PC-3 (cell line): ENCODE results near the gene CCDC192. TPM values are rescaled to one million over a fixed set of nuclear protein-coding genes. Genes with fewer than 3 reads are reported as not detected.

Experiments used
- ATAC-seq: fragments of 200-7000 bp; cut with Tn5 transposase; 2 replicates; pipeline ENCODE4 v1.9.1; 2020; ENCODE audit warnings: mild to moderate bottlenecking, moderate library complexity
- BruUV-seq: library from RNA; stranded (reverse); fragments of 400-500 nt; replicated peaks from 2 replicates; lab custom pipeline; 2021; lab: Mats Ljungman, UMichigan
- CTCF ChIA-PET: fragments of 300-600 bp; sonication (Branson Sonifier 250); formaldehyde crosslinking; loops from one replicate; lab custom pipeline; 2022; ENCODE audit warnings: antibody characterized with exemption; lab: Charles Lee
- POLR2A ChIA-PET: fragments of 300-600 bp; sonication (Branson Sonifier 250); formaldehyde crosslinking; loops from one replicate; lab custom pipeline; 2022; ENCODE audit warnings: antibody characterized with exemption; ENCODE audit not compliant: unreplicated experiment; lab: Charles Lee
- DNase-seq: peaks from one replicate; pipeline ENCODE4 v3.0.0-alpha.2; 2015
- H2AFZ ChIP-seq: fragments of 300-600 bp; sonication (generic); 2 replicates; pipeline ENCODE4 v1.6.0; 2016; ENCODE audit warnings: antibody characterized with exemption, low read length
- H3F3A ChIP-seq: fragments of 300-600 bp; sonication (generic); one replicate; pipeline ENCODE4 v1.6.0; 2017; ENCODE audit warnings: antibody characterized with exemption, low read length, control low read depth, mild to moderate bottlenecking; ENCODE audit not compliant: unreplicated experiment
- H3K27ac ChIP-seq: fragments of 300-600 bp; sonication (generic); 2 replicates; pipeline ENCODE4 v1.5.1; 2016; ENCODE audit warnings: mild to moderate bottlenecking, low read length
- H3K27me3 ChIP-seq: fragments of 300-600 bp; sonication (generic); 2 replicates; pipeline ENCODE4 v1.6.1; 2016; ENCODE audit warnings: low read length, mixed read lengths
- H3K36me3 ChIP-seq: fragments of 300-600 bp; sonication (generic); 2 replicates; pipeline ENCODE4 v1.6.1; 2016; ENCODE audit warnings: low read depth, mixed run types, low read length, mixed read lengths
- H3K4me1 ChIP-seq: fragments of 300-600 bp; sonication (generic); 2 replicates; pipeline ENCODE4 v1.5.1; 2016; ENCODE audit warnings: low read length; ENCODE audit not compliant: insufficient read depth
- H3K4me2 ChIP-seq: fragments of 300-600 bp; sonication (generic); 2 replicates; pipeline ENCODE4 v1.6.0; 2016; ENCODE audit warnings: low read length
- H3K4me3 ChIP-seq: fragments of 300-600 bp; sonication (generic); 2 replicates; pipeline ENCODE4 v1.5.1; 2016; ENCODE audit warnings: mild to moderate bottlenecking, low read length, mixed read lengths
- H3K79me2 ChIP-seq: fragments of 300-600 bp; sonication (generic); 2 replicates; pipeline ENCODE4 v1.6.1; 2017; ENCODE audit warnings: low read length, mixed read lengths
- H3K9ac ChIP-seq: fragments of 300-600 bp; sonication (generic); 2 replicates; pipeline ENCODE4 v1.6.0; 2016; ENCODE audit warnings: mild to moderate bottlenecking, low read length
- H3K9me2 ChIP-seq: fragments of 300-600 bp; sonication (generic); replicated peaks from 2 replicates; pipeline ENCODE4 v1.6.1; 2016; ENCODE audit warnings: mixed run types, low read length, mixed read lengths
- H3K9me3 ChIP-seq: fragments of 300-600 bp; sonication (generic); 2 replicates; pipeline ENCODE4 v1.6.1; 2016; ENCODE audit warnings: low read length, mixed read lengths
- H4K20me1 ChIP-seq: fragments of 300-600 bp; sonication (generic); 2 replicates; pipeline ENCODE4 v1.6.1; 2016; ENCODE audit warnings: low read length, mixed read lengths
- EZH2 ChIP-seq: fragments of 300-600 bp; sonication (generic); IDR thresholded peaks from one replicate; pipeline ENCODE4 v1.6.1; 2017; ENCODE audit warnings: antibody characterized with exemption, mild to moderate bottlenecking, low read length; ENCODE audit not compliant: unreplicated experiment
- EZH2phosphoT487 ChIP-seq: fragments of 300-600 bp; sonication (generic); IDR thresholded peaks from 2 replicates; pipeline ENCODE4 v1.6.1; 2018; ENCODE audit warnings: mild to moderate bottlenecking, antibody characterized with exemption, low read length, borderline replicate concordance
- intact Hi-C: fragments of 100-400 bp; cut with micrococcal nuclease; formaldehyde crosslinking; loops from 2 replicates; pipeline ENCODE4 v1.9.0; 2023
- total RNA-seq: library from RNA; depleted of rRNA; stranded (reverse); fragments of >200 nt; gene quantifications from 2 replicates; pipeline ENCODE4 v1.2.3, GENCODE V29; 2014
- TF ChIP-seq, protein P1 (sequence below): fragments of 300-600 bp; sonication (generic); conservative IDR thresholded peaks from 2 replicates; pipeline ENCODE4 v1.5.1; 2017; ENCODE audit warnings: antibody characterized with exemption, low read depth, mild to moderate bottlenecking, low read length

Gene CCDC192
- total RNA-seq, 1 experiment from 2014 or later = not detected

DNA sequence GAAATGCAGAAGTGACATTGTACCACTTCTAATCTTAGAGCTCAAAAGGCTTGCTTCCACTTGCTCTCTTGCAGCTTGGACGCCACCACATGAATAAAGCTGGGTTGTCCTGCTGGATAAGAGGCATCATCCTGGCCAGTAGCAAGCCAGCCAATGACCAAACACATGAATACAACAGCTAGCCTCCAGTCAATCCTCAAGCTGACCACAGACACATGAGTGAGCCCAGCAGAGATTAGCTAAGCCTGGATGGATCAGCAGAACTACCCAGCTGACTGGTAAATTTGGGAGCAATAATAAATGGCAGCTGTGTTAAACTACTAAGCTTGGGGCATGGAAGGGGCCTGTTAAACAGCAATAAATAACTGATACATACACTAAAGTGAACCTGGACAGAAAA lies 259.3 kb downstream of the CCDC192 start:
- TF ChIP-seq EZH2phosphoT487 (no peak), EZH2 (no peak)
- TF ChIP-seq, protein P1, sequence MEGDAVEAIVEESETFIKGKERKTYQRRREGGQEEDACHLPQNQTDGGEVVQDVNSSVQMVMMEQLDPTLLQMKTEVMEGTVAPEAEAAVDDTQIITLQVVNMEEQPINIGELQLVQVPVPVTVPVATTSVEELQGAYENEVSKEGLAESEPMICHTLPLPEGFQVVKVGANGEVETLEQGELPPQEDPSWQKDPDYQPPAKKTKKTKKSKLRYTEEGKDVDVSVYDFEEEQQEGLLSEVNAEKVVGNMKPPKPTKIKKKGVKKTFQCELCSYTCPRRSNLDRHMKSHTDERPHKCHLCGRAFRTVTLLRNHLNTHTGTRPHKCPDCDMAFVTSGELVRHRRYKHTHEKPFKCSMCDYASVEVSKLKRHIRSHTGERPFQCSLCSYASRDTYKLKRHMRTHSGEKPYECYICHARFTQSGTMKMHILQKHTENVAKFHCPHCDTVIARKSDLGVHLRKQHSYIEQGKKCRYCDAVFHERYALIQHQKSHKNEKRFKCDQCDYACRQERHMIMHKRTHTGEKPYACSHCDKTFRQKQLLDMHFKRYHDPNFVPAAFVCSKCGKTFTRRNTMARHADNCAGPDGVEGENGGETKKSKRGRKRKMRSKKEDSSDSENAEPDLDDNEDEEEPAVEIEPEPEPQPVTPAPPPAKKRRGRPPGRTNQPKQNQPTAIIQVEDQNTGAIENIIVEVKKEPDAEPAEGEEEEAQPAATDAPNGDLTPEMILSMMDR = no peak
- Histone ChIP-seq H3K9me2 (no peaks in the 10 kb centered on the region), H3K9me3 (no peaks in the 10 kb centered on the region), H3K9ac (no peak overlapping the region), H3K36me3 (no peaks in the 10 kb centered on the region), H2AFZ (no peak overlapping the region), H3K4me3 (no peak overlapping the region), H3K27me3 (no peaks in the 10 kb centered on the region), H3K79me2 (no peaks in the 10 kb centered on the region), H3K4me1 (peaks cover 39% of the 10 kb centered on the region), H3K27ac (no peak overlapping the region), H4K20me1 (no peaks in the 10 kb centered on the region), H3F3A (no peaks in the 10 kb centered on the region), H3K4me2 (no peak overlapping the region)
- ATAC-seq (no peak), DNase-seq (no peak)
- POLR2A ChIA-PET = interaction anchor here (0.7 kb wide), 1 partner anchor 120 kb away, joined by 4 read pairs; no protein-coding TSS in a partner anchor
- no TSS peak for BruUV-seq
- intact Hi-C loops = no loop called here
- CTCF ChIA-PET = no interaction called here

DNA sequence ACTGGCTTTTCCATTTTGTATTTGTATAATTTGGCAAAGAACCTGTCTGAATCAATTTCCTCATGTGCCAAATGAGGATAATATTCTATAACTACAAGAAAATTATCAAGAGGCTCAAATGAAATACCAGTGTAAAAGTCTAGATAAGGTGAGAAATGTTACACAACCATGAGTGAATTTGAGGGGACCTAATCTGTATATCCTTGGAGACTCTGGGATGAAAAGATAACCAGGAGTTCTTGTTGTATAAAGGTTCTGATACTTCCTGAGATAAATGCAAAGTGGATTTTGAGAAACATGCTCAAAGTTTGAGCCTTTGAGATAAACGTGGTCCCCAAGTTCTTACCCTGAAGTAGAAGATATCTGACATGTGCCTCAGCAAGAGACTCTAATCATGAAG lies 260.0 kb downstream of the CCDC192 start:
- Histone ChIP-seq H3K36me3 (no peaks in the 10 kb centered on the region), H3K9me2 (no peaks in the 10 kb centered on the region), H3K4me1 (peaks cover 39% of the 10 kb centered on the region), H3K9me3 (no peaks in the 10 kb centered on the region), H3K27me3 (no peaks in the 10 kb centered on the region), H3K4me3 (no peak overlapping the region), H2AFZ (no peak overlapping the region), H3K79me2 (no peaks in the 10 kb centered on the region), H3K4me2 (no peak overlapping the region), H3K27ac (no peak overlapping the region), H4K20me1 (no peaks in the 10 kb centered on the region), H3K9ac (no peak overlapping the region), H3F3A (peaks cover 7% of the 10 kb centered on the region)
- no TSS peak for BruUV-seq
- no peak for DNase-seq
- ATAC-seq = no peak
- intact Hi-C loops = no loop called here
- TF ChIP-seq EZH2 = no peak
- no peak for TF ChIP-seq EZH2phosphoT487
- TF ChIP-seq, protein P1 = no peak
- POLR2A ChIA-PET = no interaction called here
- CTCF ChIA-PET = no interaction called here

DNA sequence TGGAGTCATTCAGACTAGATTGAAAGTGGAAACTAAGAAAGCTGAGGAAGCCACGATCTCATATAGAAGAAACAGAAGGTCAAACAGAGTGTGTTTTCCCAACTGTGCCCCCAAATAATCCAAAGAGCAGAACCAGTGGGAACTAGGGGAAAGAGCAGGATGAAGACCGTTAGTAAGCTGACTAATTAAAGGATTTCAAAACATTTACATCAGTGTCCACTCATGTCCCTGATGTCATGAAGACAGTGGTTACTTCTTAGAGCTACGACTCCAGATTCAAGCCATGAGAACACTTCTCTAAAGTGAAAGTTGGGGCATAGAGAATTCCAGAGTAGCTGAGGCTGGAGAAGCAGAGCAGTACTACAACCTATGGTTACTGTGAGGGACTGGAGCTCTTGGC lies 260.7 kb downstream of the CCDC192 start:
- CTCF ChIA-PET = no interaction called here

More for the DNA sequence above, 260.7 kb downstream of the CCDC192 start:
- Histone ChIP-seq H3K9ac (no peak overlapping the region), H3K27ac (no peak overlapping the region), H3K27me3 (no peaks in the 10 kb centered on the region), H3F3A (peaks cover 7% of the 10 kb centered on the region), H3K4me2 (no peak overlapping the region), H3K79me2 (no peaks in the 10 kb centered on the region), H3K9me2 (no peaks in the 10 kb centered on the region), H3K4me3 (no peak overlapping the region), H4K20me1 (no peaks in the 10 kb centered on the region), H3K4me1 (peaks cover 38% of the 10 kb centered on the region), H2AFZ (no peak overlapping the region), H3K9me3 (no peaks in the 10 kb centered on the region), H3K36me3 (no peaks in the 10 kb centered on the region)
- DNase-seq (no peak), ATAC-seq (no peak)
- TF ChIP-seq EZH2phosphoT487 (no peak), EZH2 (no peak)
- TF ChIP-seq, protein P1 = no peak
- POLR2A ChIA-PET = no interaction called here
- BruUV-seq = no TSS peak
- intact Hi-C loops = no loop called here
